NCI-H146 (cell line): ENCODE measurements around the gene MED29.

ENCODE experiments used
- DNase-seq: peaks from one replicate; lab custom pipeline; 2025; lab: John Stamatoyannopoulos, UW

MED29 gene, protein sequence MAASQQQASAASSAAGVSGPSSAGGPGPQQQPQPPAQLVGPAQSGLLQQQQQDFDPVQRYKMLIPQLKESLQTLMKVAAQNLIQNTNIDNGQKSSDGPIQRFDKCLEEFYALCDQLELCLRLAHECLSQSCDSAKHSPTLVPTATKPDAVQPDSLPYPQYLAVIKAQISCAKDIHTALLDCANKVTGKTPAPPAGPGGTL

GRCh38 chr19:39390751-39391437, at the start of gene MED29, which contains the start of gene PAF1:
MED29 (plus strand) TSS chr19:39391378; CDS start chr19:39391423, 45 bp downstream.
PAF1 (minus strand) TSS chr19:39391106; CDS start chr19:39390864, 242 bp downstream.
- peak; percentile 100 for DNase-seq

- DNase-seq: peak; percentile 99
These were observed 49.2 kb upstream of the MED29 start, which contains the start of gene SAMD4B for GRCh38 chr19:39341719-39342604. SAMD4B (plus strand) TSS chr19:39342421; CDS start chr19:39356894, 14,473 bp downstream.

- no peak for DNase-seq
These were observed 48.4 kb upstream of the MED29 start for GRCh38 chr19:39342647-39343305.

- no peak for DNase-seq
These were observed 45.2 kb upstream of the MED29 start for GRCh38 chr19:39345956-39346355.

DNA sequence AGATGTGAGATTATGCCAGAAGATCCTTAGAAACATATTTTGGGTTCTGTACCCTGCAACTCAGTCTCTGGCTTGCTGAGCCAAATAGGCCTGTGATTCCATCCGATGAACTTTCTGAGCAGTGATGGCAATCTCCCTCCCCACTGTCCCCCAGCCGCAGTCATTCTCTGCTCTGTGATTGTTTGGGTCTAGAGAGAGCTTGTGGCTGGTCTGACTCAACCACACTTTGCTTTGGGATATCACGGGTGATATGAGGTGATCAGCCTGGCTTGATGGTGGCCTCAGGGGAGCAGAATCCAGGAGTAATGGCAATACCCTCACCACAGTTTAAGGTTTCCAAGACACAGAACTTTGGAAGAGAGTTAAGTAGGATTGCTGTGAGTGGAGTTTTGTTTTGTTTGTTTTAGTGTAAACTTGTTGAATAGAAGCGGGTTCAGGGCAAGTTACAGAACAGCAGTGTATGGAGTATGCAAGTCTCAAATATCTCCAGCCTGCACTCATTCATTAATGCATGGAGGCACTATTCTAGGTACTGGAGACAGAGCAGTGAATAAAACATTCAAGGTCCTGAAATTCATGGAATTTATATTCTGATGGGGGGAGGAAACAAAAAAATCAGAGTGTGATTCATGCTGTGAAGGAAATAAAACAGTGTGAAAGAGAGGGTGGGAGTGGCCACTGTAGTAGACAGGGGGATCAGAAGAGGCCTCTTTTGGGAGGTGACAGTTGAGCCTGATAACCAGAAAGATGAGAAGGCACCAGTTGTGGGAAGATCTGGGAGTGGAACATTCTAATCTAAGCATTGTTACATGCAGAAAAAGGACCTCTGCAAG, 43.6 kb upstream of the MED29 start:
- DNase-seq: no peak

DNA sequence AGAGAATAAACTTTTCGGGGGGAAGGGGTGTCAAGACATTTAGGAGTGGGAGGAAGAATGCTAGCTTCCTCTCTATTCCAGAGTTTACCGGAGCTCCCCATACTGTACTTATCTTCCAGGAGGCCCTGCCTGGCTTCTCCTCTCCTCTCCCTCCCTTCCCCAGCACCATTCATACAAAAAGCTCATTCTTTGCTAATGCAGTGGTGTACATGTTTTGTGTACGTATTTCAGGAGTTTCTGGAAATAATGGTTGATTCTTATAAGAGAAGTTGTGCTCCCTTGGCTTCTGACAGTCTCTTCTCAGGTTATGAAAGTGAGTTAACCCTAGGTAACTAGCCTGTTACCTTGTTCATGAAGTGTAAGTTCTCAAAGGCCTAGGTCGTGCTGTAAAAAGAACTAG, 41.9 kb upstream of the MED29 start:
- DNase-seq: no peak

- DNase-seq: no peak
These were observed 41.0 kb upstream of the MED29 start for GRCh38 chr19:39350156-39350555.

GRCh38 chr19:39351537-39352064, 39.6 kb upstream of the MED29 start:
- no peak for DNase-seq

DNA sequence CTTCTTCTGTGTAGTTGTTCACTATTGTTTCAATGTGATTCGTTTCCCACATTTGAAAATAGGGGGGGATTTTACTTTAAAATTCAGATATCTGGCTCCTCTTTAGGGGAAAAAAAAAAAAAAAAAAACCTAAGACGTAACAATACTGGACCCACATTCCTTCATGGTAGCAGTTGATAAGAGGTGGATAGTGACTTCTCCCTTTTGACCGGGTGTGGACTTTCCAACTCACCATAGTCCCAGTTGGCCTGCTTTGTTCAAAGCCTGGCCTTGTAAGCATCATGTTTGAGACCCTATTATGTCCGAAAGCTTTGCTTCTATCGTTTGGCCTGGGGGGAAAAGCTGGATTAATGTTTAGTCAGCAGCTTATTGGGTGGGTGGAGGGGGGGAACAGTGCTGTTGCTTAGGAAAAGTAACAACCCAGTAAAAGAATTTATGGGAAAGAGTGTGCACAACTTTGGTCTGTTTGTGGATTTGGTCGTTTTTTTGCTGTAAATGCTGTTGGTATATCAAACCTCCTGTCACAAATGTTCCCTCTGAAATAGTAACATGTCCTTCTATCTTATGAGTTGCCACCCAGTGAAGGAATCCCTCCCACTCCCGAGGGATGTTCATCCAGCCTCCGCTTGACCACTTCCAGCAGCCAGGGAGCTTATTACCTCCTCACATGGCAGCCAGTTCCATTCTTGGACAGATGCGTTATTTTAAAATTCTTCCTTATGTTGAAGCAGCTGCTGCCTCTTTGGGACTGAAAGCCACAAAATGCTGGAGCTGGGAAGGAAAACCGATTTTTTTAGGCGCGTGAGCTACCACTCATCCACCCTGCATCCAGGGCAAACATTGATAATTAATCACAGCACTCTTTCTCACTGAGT, 38.6 kb upstream of the MED29 start:
- DNase-seq: no peak

GRCh38 chr19:39355253-39355652, 35.9 kb upstream of the MED29 start:
- DNase-seq: no peak

GRCh38 chr19:39356073-39356472, 35.1 kb upstream of the MED29 start:
- DNase-seq: no peak

DNA sequence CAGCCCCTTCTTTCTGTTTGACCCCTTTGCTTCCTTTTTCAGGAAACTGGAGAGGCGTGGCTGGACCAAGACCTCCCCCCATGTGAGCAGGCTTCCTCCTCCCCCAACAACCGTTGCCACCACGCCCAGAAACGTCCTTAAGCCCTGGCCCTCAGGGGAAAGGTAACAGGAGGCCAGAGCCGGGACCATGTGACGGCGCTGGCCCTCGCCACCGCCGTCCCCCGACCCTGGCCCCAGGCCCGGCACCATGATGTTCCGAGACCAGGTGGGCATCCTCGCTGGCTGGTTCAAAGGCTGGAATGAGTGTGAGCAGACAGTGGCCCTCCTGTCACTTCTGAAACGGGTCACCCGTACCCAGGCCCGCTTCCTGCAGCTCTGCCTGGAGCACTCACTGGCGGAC, 34.5 kb upstream of the MED29 start:
- no peak for DNase-seq

GRCh38 chr19:39359026-39359425, 32.2 kb upstream of the MED29 start:
- no peak for DNase-seq

DNA sequence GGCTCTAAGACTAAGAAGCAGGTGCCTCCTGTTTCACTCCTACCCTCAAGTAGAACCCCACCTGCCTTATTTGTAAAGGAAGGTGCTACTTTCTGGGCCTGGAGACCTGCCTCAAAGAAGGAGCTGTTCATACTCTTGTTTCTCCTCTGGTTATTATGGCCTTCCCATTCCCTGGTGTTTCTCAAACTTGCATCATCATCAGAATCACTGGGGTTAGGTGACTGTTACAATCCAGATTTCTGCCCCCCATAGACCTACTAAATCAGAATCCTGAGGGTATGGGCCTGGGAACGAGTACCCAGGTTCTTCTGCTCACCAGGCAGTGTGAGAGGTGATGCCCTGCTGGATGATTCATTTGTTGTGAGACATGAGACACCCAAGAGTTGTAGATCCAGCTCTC, 30.6 kb upstream of the MED29 start:
- no peak for DNase-seq

DNA sequence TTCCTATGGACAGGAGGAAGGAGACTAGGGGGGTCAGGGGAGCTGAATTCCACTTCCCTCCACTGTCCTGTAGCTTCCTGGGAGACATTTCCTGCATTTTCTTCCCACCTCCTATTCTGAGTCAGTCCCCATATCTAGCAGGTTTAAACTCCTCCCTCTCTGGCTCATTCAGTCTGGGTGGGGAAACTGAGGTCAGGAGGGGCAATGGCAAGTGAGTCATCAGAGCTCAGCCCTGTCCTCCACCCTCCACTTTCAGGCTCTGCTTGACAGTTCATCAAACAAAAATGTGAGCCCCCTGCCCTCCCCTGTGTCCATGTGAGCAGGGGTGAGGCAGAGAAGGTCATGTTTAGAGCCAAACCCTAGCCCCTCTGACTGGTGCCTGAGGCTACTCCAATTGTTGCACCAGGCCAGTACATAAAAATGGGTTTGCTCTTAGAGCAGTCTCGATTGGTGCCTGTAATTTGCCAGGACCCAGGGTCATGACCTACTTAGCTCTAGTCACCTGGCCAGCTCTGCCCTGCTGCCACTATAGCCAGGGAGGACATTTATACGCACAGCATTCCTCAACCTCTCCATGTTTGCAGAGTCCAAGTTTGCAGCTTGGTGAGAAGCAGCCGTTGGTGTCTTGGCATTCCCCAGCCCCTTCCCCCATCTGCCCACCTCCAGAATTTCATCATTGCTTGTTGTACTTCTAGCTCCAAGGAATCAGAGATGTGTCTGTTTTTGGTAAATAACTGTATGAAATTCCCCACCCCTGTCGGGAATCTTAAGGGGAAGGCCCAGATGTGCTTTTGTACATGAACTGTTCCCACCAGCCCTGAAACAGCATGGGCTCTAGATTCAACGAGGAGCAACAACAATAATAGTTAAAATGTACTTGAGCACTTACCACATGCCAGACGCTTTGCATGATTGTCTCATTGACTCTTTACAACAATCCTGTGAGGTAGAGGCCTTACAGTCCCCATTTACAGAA, 28.2 kb upstream of the MED29 start:
- DNase-seq: no peak

DNA sequence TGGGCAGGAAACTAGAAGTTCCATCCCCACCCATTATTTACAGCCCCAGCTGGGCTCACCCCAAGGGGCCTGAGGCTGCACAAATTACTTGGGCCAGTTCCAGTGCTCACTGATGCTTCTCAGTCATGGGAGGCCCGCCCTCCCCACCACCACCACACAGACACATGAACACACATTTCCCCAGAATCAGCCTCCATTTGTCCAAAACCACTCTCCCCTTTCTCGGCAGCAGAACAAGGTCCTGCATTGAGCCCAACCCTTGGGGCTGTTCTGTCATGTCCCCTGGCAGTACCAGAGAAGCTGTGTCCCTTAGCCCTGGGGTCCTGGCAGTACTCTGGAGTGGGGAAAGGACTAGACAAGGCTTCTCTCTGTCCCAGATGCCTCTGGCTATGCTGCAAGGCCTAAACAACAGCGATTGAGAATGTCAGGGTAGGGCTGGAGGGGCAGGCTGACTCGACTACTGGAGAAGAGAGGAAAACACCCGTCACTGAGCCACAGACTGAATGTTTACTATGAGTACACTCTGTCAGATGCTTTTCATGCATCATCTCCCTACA, 27.2 kb upstream of the MED29 start:
- DNase-seq: no peak

GRCh38 chr19:39365531-39365930, 25.6 kb upstream of the MED29 start:
- DNase-seq: no peak

DNA sequence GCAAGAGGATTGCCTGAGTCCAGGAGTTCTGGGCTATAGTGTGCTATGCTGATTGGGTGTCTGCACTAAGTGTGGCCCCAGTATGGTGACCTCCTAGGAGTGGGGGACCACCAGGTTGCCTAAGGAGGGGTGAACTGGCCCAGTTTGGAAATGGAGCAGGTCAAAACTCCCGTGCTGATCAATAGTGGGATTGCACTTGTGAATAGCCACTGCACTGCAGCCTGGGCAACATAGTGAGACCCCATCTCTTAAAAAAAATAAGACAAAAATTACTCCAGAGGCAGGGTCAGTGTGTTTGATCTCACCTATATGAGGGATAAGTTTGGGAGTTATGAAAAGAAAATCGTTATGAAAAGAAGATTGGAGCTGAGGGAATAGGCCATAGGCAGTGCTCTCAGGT, 22.0 kb upstream of the MED29 start:
- no peak for DNase-seq
